Kidney epithelial cell (primary cell): ENCODE measurements around the gene SLC8A2. TPM values are rescaled to one million over a fixed set of nuclear protein-coding genes. Genes with fewer than 3 reads are reported as not detected.

Source experiments
- DNase-seq: peaks from one replicate; pipeline ENCODE4 v3.0.0-alpha.2; 2010; ENCODE audit warnings: low read depth
- H3K27me3 ChIP-seq: 2 replicates; pipeline ENCODE4 v1.6.0; 2011; ENCODE audit warnings: low read length; ENCODE audit not compliant: control insufficient read depth, insufficient read depth
- H3K36me3 ChIP-seq: 2 replicates; pipeline ENCODE4 v1.5.1; 2011; ENCODE audit warnings: low read length; ENCODE audit not compliant: control insufficient read depth, insufficient read depth
- H3K4me3 ChIP-seq: 2 replicates; pipeline ENCODE4 v1.5.1; 2011; ENCODE audit warnings: low read depth, mild to moderate bottlenecking, control low read depth, low read length
- CTCF ChIP-seq: IDR thresholded peaks from 2 replicates; pipeline ENCODE4 v1.5.1; 2011; ENCODE audit warnings: mild to moderate bottlenecking, moderate library complexity, low read length, control low read depth, inconsistent platforms; ENCODE audit not compliant: insufficient read depth, poor library complexity, severe bottlenecking
- total RNA-seq: library from RNA; depleted of rRNA; stranded (reverse); fragments of >200 nt; gene quantifications from 2 replicates; pipeline ENCODE4 v1.2.3, GENCODE V29; 2015

The SLC8A2 gene
- total RNA-seq, 1 donor from 2014 or later, result not detected

DNA sequence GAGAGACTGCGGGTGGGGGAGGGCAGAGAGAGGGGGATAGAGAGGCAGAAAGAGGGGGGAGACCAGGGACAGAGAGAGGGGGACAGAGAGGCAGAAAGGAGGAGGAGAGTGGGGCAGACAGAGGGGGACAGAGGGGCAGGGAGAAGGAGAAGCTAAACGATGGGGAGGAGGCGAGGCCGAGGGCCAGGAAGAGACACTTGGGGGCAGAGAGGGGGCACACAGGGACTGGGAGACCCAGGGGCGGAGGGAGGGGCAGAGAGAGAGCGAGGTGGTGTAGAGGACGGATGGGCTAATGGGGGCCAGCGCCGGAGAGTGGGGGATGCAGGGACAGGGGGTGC is 53.0 kb downstream of the SLC8A2 start:
- DNase-seq, result no peak
- Histone ChIP-seq H3K27me3 (peaks cover 81% of the 10 kb centered on the region), H3K4me3 (peak overlapping the region; percentile 36), H3K36me3 (no peaks in the 10 kb centered on the region)
- no peak for TF ChIP-seq CTCF

DNA sequence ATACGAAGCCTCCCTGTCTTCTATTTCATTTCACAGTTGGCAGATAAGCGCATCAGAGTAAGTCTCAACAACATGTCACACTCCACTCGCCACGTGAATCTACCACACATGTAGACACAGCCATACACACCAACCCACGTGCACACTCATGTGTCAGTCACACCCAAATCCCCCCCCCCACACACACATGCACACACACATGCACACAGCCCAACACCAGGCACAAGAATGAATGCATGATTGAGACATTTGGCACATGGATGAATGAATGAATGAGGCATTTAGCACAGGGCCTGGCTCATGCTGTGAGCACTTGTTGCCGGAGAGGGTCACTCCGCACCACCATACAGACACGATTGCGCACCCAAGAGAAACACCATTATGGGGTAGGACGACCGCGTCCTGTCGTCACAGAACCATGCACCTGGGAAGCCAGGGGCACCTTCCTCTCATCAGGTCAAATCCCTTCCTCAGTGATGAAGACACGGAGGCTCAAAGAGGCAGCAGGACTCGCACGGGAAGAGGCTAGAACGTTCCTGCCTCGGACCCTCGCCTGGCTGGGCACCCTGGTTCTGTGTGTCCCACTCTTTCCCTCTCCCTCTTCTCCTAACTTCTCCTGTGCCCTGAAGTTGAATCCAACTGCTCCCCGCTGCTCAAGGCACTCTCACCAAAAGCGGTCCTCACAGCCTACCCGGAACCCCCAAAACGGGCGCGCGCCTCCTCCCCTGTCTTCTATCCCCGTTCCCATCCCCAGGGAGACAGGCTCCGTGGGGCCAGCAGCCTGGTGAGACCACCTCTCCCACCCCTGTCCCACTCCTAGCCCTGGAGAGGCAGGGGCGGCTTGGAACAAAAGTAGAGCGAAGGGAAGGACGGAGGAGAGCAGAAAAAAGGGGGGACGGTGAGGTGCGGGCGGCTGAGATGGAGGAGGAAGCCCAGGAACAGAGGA is 53.7 kb downstream of the SLC8A2 start:
- no peak overlapping the region for H3K4me3 ChIP-seq
- H3K27me3 ChIP-seq, result peaks cover 74% of the 10 kb centered on the region
- DNase-seq, result no peak
- TF ChIP-seq CTCF, result no peak
- no peaks in the 10 kb centered on the region for H3K36me3 ChIP-seq

- no peak overlapping the region for H3K4me3 ChIP-seq
- no peak for TF ChIP-seq CTCF
- H3K36me3 ChIP-seq, result no peaks in the 10 kb centered on the region
- DNase-seq, result no peak
- peaks cover 67% of the 10 kb centered on the region for H3K27me3 ChIP-seq
These were observed 54.5 kb downstream of the SLC8A2 start for GRCh38 chr19:47417107-47417745.

DNA sequence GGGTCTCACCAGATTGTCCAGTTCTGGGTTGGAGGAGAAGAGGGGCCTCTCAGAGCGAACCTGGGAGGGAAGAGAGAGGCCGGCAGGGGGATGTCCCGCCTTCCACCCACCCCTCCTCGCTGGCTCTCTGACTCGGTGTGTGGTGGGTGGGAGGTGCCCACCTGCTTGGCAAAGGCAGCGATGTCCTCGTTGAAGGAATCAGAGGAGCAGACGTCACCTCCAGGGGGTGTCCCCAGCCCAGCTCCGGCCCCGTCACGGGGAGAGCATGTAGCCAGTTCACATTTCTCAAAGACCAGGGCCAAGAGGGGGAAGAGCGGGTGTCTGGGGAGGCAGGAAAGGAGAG is 55.1 kb downstream of the SLC8A2 start:
- no peak for TF ChIP-seq CTCF
- H3K27me3 ChIP-seq, result peaks cover 61% of the 10 kb centered on the region
- DNase-seq, result no peak

GRCh38 chr19:47415953-47416642 is 55.6 kb downstream of the SLC8A2 start:
- no peak for DNase-seq
- no peak for TF ChIP-seq CTCF
- Histone ChIP-seq H3K4me3 (no peak overlapping the region), H3K36me3 (no peaks in the 10 kb centered on the region), H3K27me3 (peaks cover 56% of the 10 kb centered on the region)

More for the DNA sequence above, 55.1 kb downstream of the SLC8A2 start:
- no peaks in the 10 kb centered on the region for H3K36me3 ChIP-seq
- no peak overlapping the region for H3K4me3 ChIP-seq
